Mesodermal cell (in vitro differentiated cells): ENCODE results near the gene MECP2.

ENCODE experiments used
- H3K27ac ChIP-seq: 2 replicates; pipeline ENCODE4 v1.7.0; 2013; ENCODE audit warnings: mild to moderate bottlenecking, low read depth, low read length, moderate library complexity; ENCODE audit not compliant: severe bottlenecking
- H3K36me3 ChIP-seq: 2 replicates; pipeline ENCODE4 v1.7.1; 2013; ENCODE audit warnings: mild to moderate bottlenecking, low read length, moderate library complexity; ENCODE audit not compliant: control insufficient read depth, insufficient read depth
- H3K4me1 ChIP-seq: one replicate; pipeline ENCODE4 v1.7.1; 2013; ENCODE audit warnings: mild to moderate bottlenecking, low read length; ENCODE audit not compliant: insufficient read depth, control insufficient read depth, poor library complexity, severe bottlenecking
- H3K4me3 ChIP-seq: 2 replicates; pipeline ENCODE4 v1.7.0; 2013; ENCODE audit warnings: low read length, control low read depth, mild to moderate bottlenecking; ENCODE audit not compliant: insufficient read depth, poor library complexity, severe bottlenecking; ENCODE audit errors: extremely low read depth
- H3K9me3 ChIP-seq: 2 replicates; pipeline ENCODE4 v1.7.1; 2013; ENCODE audit warnings: mild to moderate bottlenecking, low read length, moderate library complexity; ENCODE audit not compliant: control insufficient read depth
- WGBS, 2 experiments: methylation state at CpG; one replicate each; pipeline ENCODE4 v1.1.5; 2013; ENCODE audit warnings: missing lambda C conversion rate in 2 of 2; ENCODE audit not compliant: insufficient coverage in 2 of 2; 5-methylcytosine and 5-hydroxymethylcytosine counted together

MECP2 gene

DNA sequence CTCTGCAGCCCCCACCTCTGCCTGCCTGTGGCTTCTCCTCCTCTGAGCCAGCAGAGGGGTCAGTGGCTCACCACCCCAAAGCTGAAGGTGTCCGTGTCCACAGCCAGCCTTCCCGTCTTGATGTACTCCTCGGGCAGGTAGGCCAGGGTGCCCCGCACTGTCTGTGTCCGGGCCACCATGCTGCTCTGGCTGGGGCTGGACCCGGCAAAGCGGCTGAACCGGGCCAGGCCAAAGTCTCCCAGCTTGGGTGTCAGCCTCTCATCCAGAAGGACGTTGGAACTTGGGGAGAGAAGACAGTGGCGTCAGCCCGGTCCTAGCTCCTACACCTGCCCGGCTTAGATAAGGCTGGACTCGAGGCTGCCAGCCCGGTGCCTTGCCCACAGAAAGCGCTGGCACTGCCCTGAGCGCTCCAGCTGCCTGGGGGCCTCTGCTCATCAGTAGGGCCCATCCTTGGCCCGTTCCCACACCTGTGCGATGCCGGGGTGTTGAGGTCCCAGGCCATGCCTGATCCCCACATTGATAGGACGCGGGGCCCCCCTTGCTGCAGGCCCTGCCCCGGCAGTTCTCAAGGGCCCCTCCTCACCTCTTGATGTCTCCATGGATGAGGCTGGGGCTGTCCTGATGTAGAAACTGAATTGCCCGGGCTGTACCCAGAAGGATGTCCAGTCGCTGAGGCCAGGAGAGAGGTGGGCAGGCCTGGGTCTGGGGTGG, 81.0 kb downstream of the MECP2 start:
- H3K9me3 ChIP-seq, result no peaks in the 10 kb centered on the region
- no peak overlapping the region for H3K4me3 ChIP-seq
- H3K36me3 ChIP-seq, result peaks cover 29% of the 10 kb centered on the region
- WGBS, 2 experiments, result 96% methylated on average over 15 to 16 of the region's 24 CpGs
- peaks cover 10% of the 10 kb centered on the region for H3K4me1 ChIP-seq
- no peak overlapping the region for H3K27ac ChIP-seq

DNA sequence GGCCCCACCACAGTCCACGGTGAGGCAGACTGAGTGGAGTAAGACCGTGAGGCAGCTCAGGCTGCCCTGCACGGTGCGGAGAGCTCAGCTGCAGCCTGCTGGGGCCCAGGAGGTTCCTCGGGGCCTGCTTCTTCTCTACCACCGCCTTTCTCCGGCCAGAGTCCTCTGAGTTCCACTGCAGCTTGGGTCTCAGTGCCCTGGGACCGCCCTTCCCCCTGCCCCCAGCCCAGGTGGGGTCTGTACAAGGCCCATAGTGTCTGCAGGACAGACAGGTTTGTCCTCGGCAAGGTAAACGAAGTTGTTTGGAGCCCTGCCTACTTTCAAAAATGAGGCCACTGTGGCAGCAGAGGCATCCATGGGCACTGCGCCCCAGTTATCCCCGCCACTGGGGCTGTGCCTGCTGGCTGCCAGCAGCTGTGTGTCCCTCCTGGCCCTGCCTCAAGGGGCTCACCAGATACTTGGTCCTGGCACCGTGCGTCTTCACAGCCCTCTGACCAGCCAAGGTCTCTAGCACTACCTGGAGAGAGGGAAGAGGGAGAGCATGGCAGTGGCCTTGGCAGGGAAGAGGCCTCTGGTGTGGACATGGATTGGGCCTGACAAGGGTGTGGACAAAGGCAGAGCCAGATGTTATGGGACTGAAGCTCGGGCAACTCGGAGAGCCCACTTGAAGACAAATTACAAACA, 81.8 kb downstream of the MECP2 start:
- H3K4me1 ChIP-seq, result peaks cover 7% of the 10 kb centered on the region
- H3K4me3 ChIP-seq, result no peak overlapping the region
- H3K9me3 ChIP-seq, result no peaks in the 10 kb centered on the region
- H3K36me3 ChIP-seq, result peaks cover 33% of the 10 kb centered on the region
- WGBS, 2 experiments, result 70 to 74% methylated on average over 6 to 10 of the region's 16 CpGs
- no peak overlapping the region for H3K27ac ChIP-seq

DNA sequence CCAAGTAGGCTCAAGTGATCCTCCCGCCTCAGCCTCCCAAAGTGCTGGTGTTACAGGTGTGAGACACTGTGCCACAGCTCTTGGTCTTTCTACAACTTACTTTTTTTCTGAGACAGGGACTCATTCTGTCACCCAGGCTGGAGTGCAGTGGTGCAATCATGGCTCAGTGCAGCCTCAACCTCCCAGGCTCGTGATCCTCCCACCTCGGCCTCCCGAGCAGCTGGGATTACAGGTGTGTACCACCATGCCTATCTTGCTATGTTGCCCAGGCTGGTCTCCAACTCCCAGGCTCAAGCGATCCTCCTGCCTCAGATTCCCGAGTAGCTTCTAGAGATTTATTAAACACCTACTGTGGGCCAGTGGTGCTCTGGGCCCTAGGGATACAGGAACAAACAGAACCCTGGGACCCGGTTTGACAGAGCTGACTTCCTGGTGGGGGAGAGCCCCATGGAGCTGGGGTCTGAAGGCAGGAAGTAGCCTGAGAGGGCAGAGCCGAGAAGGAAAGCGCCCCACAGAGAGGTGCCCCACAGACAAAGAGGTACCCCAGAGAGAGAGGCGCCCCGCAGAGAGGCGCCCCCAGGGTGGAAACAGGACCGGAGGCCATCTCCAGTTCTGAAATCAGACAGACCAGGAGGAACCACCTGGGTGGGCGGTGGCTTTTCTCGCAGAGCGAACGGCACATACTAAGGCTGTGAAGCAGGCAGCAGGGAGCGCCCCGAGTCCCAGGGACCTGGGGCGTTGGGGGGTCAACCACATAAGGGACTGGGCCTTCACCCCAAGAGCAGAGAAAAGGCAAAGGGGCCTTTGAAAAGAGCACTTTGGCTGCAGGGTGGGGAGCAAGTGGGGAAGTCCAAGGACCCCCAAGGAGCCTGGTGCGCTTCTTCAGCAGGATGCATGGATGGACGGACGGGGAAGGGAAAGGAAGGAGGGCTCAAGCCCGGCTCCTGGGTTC, 82.8 kb downstream of the MECP2 start:
- H3K36me3 ChIP-seq, result peaks cover 36% of the 10 kb centered on the region
- H3K9me3 ChIP-seq, result no peaks in the 10 kb centered on the region
- H3K4me3 ChIP-seq, result no peak overlapping the region
- no peak overlapping the region for H3K27ac ChIP-seq
- peaks cover 7% of the 10 kb centered on the region for H3K4me1 ChIP-seq
- 90 to 93% methylated on average over 11 to 16 of the region's 24 CpGs for WGBS, 2 experiments

DNA sequence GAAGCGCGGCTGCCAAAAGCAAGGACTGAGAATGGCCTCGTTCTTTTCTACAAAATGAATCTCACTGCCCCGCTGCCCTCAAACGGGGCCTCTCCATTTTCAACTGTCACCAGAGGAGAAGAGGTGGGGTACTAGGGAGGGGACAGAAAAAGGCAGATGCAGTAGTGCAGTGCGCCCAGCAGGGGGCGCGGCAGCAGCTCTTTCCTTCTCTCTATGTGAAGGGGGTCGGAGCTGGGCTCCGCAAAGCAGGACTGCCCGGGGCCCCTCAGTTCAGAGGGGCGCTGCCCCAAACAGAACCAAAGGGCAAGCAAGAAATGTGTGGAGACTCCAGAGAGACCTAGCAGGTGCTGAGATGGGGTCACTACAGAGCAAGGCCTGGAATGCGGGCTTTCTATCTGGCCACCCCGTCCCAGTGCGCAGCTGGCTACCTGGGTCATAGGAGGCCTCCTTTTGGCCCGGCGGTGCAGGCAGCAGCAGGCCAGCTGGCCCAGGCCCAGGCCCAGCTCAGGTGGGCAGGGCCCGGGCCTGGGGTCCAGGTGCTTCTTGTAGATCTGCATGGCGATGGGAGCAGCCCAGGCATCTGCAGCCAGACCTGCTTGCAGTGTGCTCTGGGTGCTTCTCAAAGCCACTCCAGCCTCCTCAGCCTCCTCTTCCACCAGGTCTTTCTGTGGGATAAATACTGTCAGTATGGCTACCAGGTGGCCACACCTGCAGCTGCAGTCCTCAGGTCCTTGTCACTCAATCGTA, 83.7 kb downstream of the MECP2 start:
- H3K4me3 ChIP-seq, result no peak overlapping the region
- H3K27ac ChIP-seq, result no peak overlapping the region
- peaks cover 7% of the 10 kb centered on the region for H3K4me1 ChIP-seq
- WGBS, 2 experiments, result 44 to 100% methylated on average over 1 to 7 of the region's 20 CpGs
- H3K36me3 ChIP-seq, result peaks cover 36% of the 10 kb centered on the region
- no peaks in the 10 kb centered on the region for H3K9me3 ChIP-seq

DNA sequence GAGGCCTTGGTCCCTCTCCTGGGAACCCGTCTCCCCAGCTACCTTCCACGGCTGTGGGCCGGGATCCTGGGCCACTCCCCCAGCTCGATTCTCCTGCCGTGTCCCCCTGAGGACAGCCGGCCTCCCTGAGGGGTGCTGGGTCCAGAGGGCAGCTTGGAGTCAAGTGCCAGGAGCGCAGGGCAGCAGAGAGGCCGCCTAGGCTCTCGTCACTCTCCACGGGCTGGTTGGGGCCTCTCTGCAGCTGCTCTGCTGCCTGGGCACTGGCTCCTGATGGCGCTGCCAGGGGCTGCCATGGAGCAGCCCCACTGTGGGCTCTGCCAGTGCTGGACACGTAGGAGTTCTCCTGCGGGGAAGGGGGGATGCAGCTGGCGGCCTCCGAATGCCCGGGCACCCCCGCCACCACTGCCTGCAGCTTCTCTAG, 84.5 kb downstream of the MECP2 start:
- Histone ChIP-seq H3K4me3 (no peak overlapping the region), H3K9me3 (no peaks in the 10 kb centered on the region), H3K36me3 (peaks cover 33% of the 10 kb centered on the region), H3K4me1 (peaks cover 7% of the 10 kb centered on the region), H3K27ac (no peak overlapping the region)
- WGBS, 2 experiments, result 87 to 97% methylated on average over 9 to 12 of the region's 17 CpGs

DNA sequence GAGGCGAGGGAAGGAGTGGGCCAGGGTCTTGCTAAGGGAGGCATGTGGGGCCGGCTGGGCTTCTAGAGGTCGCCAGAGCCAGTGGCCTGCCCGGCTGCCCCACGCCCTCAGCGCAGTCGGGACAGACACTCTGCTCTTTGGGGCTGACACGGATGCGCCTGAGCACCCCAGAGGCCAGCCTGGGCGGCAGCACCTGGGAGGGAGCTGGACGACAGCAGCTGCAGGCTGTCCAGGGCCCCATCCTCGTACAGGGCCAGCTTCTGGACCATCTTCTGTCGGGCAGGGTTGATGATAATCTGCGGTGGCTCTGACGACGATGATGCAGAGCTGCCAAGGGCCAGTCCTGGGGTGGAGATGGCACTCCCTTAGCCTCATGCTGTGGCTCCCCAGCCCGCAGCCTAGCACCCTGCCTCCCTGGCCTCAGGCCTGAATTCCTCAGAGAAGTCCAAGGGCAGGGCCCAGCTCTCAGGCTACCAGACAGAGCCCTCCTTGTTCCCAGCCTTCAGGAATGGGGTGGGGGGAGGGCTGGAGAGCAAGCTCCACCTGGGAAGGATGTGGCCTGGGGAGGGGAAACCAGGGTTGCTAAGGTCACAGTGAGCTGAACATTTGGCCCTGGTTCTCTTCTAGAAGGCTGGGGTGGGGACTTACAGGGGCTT, 85.1 kb downstream of the MECP2 start:
- H3K4me3 ChIP-seq, result no peak overlapping the region
- no peak overlapping the region for H3K27ac ChIP-seq
- no peaks in the 10 kb centered on the region for H3K9me3 ChIP-seq
- H3K4me1 ChIP-seq, result peaks cover 7% of the 10 kb centered on the region
- peaks cover 30% of the 10 kb centered on the region for H3K36me3 ChIP-seq
- 81 to 87% methylated on average over 11 to 14 of the region's 17 CpGs for WGBS, 2 experiments

DNA sequence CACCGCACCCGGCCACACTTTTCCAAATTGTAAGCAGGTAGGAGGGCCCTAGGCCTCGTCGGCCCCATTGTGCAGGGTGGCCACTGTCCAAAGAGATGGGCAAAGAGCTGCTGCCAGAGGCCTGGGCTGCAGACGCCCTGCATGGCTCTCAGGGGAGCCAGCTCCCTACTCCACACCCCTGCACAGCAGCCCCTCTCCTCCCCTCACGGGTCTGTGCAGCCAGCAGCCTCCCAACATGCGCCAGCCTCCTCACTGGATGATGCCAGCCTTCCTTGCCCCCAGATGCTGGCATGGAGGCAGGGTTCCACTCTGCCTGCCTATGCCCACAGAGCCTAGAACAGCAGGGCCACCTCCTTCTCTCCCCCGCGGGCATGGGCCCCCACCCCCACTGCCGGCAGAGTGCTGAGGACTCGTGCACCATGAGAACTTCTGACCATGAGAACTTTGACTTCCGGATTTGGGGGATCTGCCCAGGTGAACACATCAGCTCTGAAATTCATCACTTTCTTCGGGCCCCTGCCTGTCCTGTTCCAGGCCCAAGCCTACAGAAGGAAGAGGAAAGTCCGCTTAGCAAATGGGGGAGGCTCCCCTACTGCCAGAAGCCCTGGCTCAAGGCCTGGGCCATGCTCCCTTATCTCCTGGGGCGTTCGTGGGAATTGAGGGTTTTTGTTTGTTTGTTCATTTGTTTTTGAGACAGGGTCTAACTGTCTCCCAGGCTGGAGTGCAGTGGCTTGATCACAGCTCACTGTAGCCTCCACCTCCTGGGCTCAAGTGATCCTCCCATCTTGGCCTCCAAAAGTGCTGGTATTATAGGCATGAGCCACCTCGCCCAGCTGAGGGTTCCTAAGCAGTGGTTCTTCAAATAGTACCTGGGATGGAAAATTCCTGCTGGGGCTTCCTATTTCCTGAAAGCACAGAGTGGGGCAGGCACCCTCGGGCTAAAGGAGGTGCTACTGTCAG, 85.9 kb downstream of the MECP2 start:
- no peak overlapping the region for H3K4me3 ChIP-seq
- peaks cover 7% of the 10 kb centered on the region for H3K4me1 ChIP-seq
- WGBS, 2 experiments, result 92 to 100% methylated on average over 6 to 7 of the region's 18 CpGs
- no peaks in the 10 kb centered on the region for H3K9me3 ChIP-seq
- no peak overlapping the region for H3K27ac ChIP-seq
- H3K36me3 ChIP-seq, result peaks cover 26% of the 10 kb centered on the region

GRCh38 chrX:154010330-154011087, 87.0 kb downstream of the MECP2 start:
- H3K4me3 ChIP-seq, result no peak overlapping the region
- peaks cover 7% of the 10 kb centered on the region for H3K4me1 ChIP-seq
- H3K27ac ChIP-seq, result no peak overlapping the region
- H3K9me3 ChIP-seq, result no peaks in the 10 kb centered on the region
- H3K36me3 ChIP-seq, result peaks cover 19% of the 10 kb centered on the region
- 97 to 99% methylated on average over 10 to 11 of the region's 18 CpGs for whole genome bisulfite sequencing, 2 experiments

GRCh38 chrX:154008521-154008920, 89.0 kb downstream of the MECP2 start:
- H3K27ac ChIP-seq, result no peak overlapping the region
- 94 to 100% methylated on average over 1 to 2 of the region's 4 CpGs for WGBS, 2 experiments

More at GRCh38 chrX:154008521-154008920, 89.0 kb downstream of the MECP2 start:
- Histone ChIP-seq H3K36me3 (peaks cover 12% of the 10 kb centered on the region), H3K9me3 (no peaks in the 10 kb centered on the region), H3K4me1 (peaks cover 7% of the 10 kb centered on the region), H3K4me3 (no peak overlapping the region)
